ENCODE data around the gene PEPD.

- TF ChIP-seq CTCF (IDR thresholded peaks at IDR 0.05; ENCODE audit: low read length) (no peak), EZH2 (IDR thresholded peaks at IDR 0.05; ENCODE audit: borderline replicate concordance, low read length) (no peak)
Measured at GRCh38 chr19:33384983-33385382, 136.6 kb downstream of the PEPD start.

Data from OCI-LY1 (cell line).